ENCODE measurements around the gene PTPRM. TPM values are rescaled to one million over a fixed set of nuclear protein-coding genes. Genes with fewer than 3 reads are reported as not detected.

The PTPRM gene
- polyA plus RNA-seq, 3 donors, result 89.6 to 94.8 (median 92.6) TPM

GRCh38 chr18:8276406-8276805 lies 709.3 kb downstream of the PTPRM start:
- DNase-seq (ENCODE audit: extremely low read depth in 1 of 11, low read depth in 9 of 11, low spot score in 4 of 11), result no peak

GRCh38 chr18:8277270-8277669 lies 710.2 kb downstream of the PTPRM start:
- DNase-seq (ENCODE audit: extremely low read depth in 1 of 11, low read depth in 9 of 11, low spot score in 4 of 11), result no peak

GRCh38 chr18:8279346-8279745 lies 712.2 kb downstream of the PTPRM start:
- DNase-seq (ENCODE audit: extremely low read depth in 1 of 11, low read depth in 9 of 11, low spot score in 4 of 11), result no peak

GRCh38 chr18:8279781-8280330 lies 712.7 kb downstream of the PTPRM start:
- DNase-seq (ENCODE audit: extremely low read depth in 1 of 11, low read depth in 9 of 11, low spot score in 4 of 11), result no peak

GRCh38 chr18:8283891-8284585 lies 716.9 kb downstream of the PTPRM start:
- no peak for DNase-seq (ENCODE audit: extremely low read depth in 1 of 11, low read depth in 9 of 11, low spot score in 4 of 11)

GRCh38 chr18:8286303-8286702 lies 719.2 kb downstream of the PTPRM start:
- no peak for DNase-seq (ENCODE audit: extremely low read depth in 1 of 11, low read depth in 9 of 11, low spot score in 4 of 11)

GRCh38 chr18:8287196-8287885 lies 720.2 kb downstream of the PTPRM start:
- no peak for DNase-seq (ENCODE audit: extremely low read depth in 1 of 11, low read depth in 9 of 11, low spot score in 4 of 11)

- peak in 3 of 11 donors; percentile 31 to 42 (median 41) for DNase-seq (ENCODE audit: extremely low read depth in 1 of 11, low read depth in 9 of 11, low spot score in 4 of 11)
These were observed 721.5 kb downstream of the PTPRM start for GRCh38 chr18:8288472-8289195.

- no peak for DNase-seq (ENCODE audit: extremely low read depth in 1 of 11, low read depth in 9 of 11, low spot score in 4 of 11)
These were observed 723.3 kb downstream of the PTPRM start for GRCh38 chr18:8290435-8290834.

GRCh38 chr18:8290913-8291312 lies 723.8 kb downstream of the PTPRM start:
- no peak for DNase-seq (ENCODE audit: extremely low read depth in 1 of 11, low read depth in 9 of 11, low spot score in 4 of 11)

GRCh38 chr18:8293184-8293583 lies 726.1 kb downstream of the PTPRM start:
- no peak for DNase-seq (ENCODE audit: extremely low read depth in 1 of 11, low read depth in 9 of 11, low spot score in 4 of 11)

GRCh38 chr18:8296886-8297616 lies 729.9 kb downstream of the PTPRM start:
- peak in 4 of 11 donors; percentile 20 to 28 (median 22) for DNase-seq (ENCODE audit: extremely low read depth in 1 of 11, low read depth in 9 of 11, low spot score in 4 of 11)

- DNase-seq (ENCODE audit: extremely low read depth in 1 of 11, low read depth in 9 of 11, low spot score in 4 of 11), result no peak
These were observed 731.1 kb downstream of the PTPRM start for GRCh38 chr18:8298186-8298585.

GRCh38 chr18:8299054-8299980 lies 732.2 kb downstream of the PTPRM start:
- DNase-seq (ENCODE audit: extremely low read depth in 1 of 11, low read depth in 9 of 11, low spot score in 4 of 11), result no peak

GRCh38 chr18:8300751-8301410 lies 733.8 kb downstream of the PTPRM start:
- DNase-seq (ENCODE audit: extremely low read depth in 1 of 11, low read depth in 9 of 11, low spot score in 4 of 11), result no peak

- no peak for DNase-seq (ENCODE audit: extremely low read depth in 1 of 11, low read depth in 9 of 11, low spot score in 4 of 11)
These were observed 734.5 kb downstream of the PTPRM start for GRCh38 chr18:8301427-8302172.

All from renal cortex interstitium (tissue), 11 donors.